Measurements from ENCODE around the gene LRRC71. TPM values are rescaled to one million over a fixed set of nuclear protein-coding genes. Genes with fewer than 3 reads are reported as not detected.

The LRRC71 gene
- total and polyA plus RNA-seq, 2 of the 4 experiments (the other 2 are of a cell fraction) = 0.50 TPM; not detected in 1

GRCh38 chr1:156938813-156939212 is 18.4 kb downstream of the LRRC71 start:
- H3K79me1 ChIP-seq (ENCODE audit: low read depth in 1 of 2, low read length in 2 of 2) = no peaks in the 10 kb centered on the region
- DNase-seq = no peak
- H3K9ac ChIP-seq (ENCODE audit: low read depth, low read length) = no peak overlapping the region
- no peak for ATAC-seq (ENCODE audit: low read depth)
- in situ Hi-C loops (cut with MboI; ENCODE audit: low sequenced_read_pairs) = no loop called here
- H3K9me1 ChIP-seq (ENCODE audit: insufficient read depth, low read length) = peaks cover 9% of the 10 kb centered on the region
- H3K27me3 ChIP-seq (ENCODE audit: control insufficient read depth, insufficient read depth, low read length) = no peaks in the 10 kb centered on the region
- no peak overlapping the region for H2AFZ ChIP-seq (replicated peaks; ENCODE audit: low read length, poor library complexity)
- H2BK120ac ChIP-seq (ENCODE audit: low read depth, low read length) = no peak overlapping the region
- no peak overlapping the region for H2AK9ac ChIP-seq (replicated peaks; ENCODE audit: low read depth, low read length, poor library complexity)
- no peak overlapping the region for H3K4me2 ChIP-seq (ENCODE audit: low read depth, low read length)
- H3K27ac ChIP-seq (ENCODE audit: insufficient read depth, low read length) = no peak overlapping the region
- no TSS peak for BruUV-seq (replicated peaks)
- no peak overlapping the region for H3K4me3 ChIP-seq (ENCODE audit: insufficient read depth, low read depth, low read length)
- H2BK20ac ChIP-seq (ENCODE audit: low read depth, low read length) = no peak overlapping the region
- intact Hi-C loops (cut with micrococcal nuclease) = no loop called here
- no peak overlapping the region for H3K14ac ChIP-seq (replicated peaks; ENCODE audit: low read depth, low read length)
- no peak overlapping the region for H3K56ac ChIP-seq (ENCODE audit: extremely low read depth, insufficient read depth, low read length)
- H4K91ac ChIP-seq (ENCODE audit: insufficient read depth, low read depth, low read length) = no peak overlapping the region
- no peak overlapping the region for H2BK5ac ChIP-seq (ENCODE audit: low read depth, low read length, poor library complexity, severe bottlenecking)
- no peak overlapping the region for H4K8ac ChIP-seq (ENCODE audit: low read depth in 2 of 2, low read length in 2 of 2)
- POLR2A ChIA-PET (ENCODE audit: unreplicated experiment) = no interaction called here
- CTCF ChIA-PET = interaction anchor here (0.9 kb wide), 1 partner anchor 10 kb away, joined by 3 read pairs; no protein-coding TSS in a partner anchor
- no peaks in the 10 kb centered on the region for H3K9me3 ChIP-seq (ENCODE audit: control insufficient read depth, insufficient read depth, low read length)
- no peak overlapping the region for H2BK15ac ChIP-seq (ENCODE audit: low read depth, low read length)
- no peaks in the 10 kb centered on the region for H3K4me1 ChIP-seq (ENCODE audit: control insufficient read depth, insufficient read depth, low read length)
- H3K18ac ChIP-seq (ENCODE audit: low read depth, low read length) = no peak overlapping the region
- no peak overlapping the region for H4K5ac ChIP-seq (ENCODE audit: low read depth, low read length)
- H2AK5ac ChIP-seq (ENCODE audit: low read depth, low read length) = no peak overlapping the region
- no peak overlapping the region for H3K23ac ChIP-seq (ENCODE audit: low read depth, low read length)
- peaks cover 71% of the 10 kb centered on the region for H3K36me3 ChIP-seq (ENCODE audit: control insufficient read depth, insufficient read depth, low read length)
- 96% methylated on average over 3 of the region's 7 CpGs; no CpG with 5 or more reads in 1 of the 2 experiments for WGBS, 2 experiments (ENCODE audit: extremely low coverage in 2 of 2, insufficient read length in 1 of 2)
- no peak overlapping the region for H3K4ac ChIP-seq (ENCODE audit: low read depth, low read length)
- dilution Hi-C loops (cut with HindIII; ENCODE audit: low sequenced_read_pairs, unreplicated experiment) = no loop called here
- H4K20me1 ChIP-seq (ENCODE audit: insufficient read depth, low read length) = no peaks in the 10 kb centered on the region
- TF ChIP-seq USF2 (IDR thresholded peaks at IDR 0.05; ENCODE audit: low read depth, low read length) = no peak
- TF ChIP-seq RFX5 (IDR thresholded peaks at IDR 0.05; ENCODE audit: low read depth, low read length) = no peak
- TF ChIP-seq CHD1 (IDR thresholded peaks at IDR 0.05; ENCODE audit: low read depth, low read length) = no peak
- no peak for TF ChIP-seq CEBPB (IDR thresholded peaks at IDR 0.05; ENCODE audit: low read depth, low read length)
- no peak for TF ChIP-seq MXI1 (IDR thresholded peaks at IDR 0.05; ENCODE audit: borderline replicate concordance, low read depth, low read length)
- TF ChIP-seq MAZ (IDR thresholded peaks at IDR 0.05; ENCODE audit: borderline replicate concordance, low read depth, low read length) = no peak
- TF ChIP-seq POLR2A (IDR thresholded peaks at IDR 0.05; ENCODE audit: low read depth, low read length) = no peak
- TF ChIP-seq RCOR1 (IDR thresholded peaks at IDR 0.05; ENCODE audit: insufficient replicate concordance, low read length) = no peak
- TF ChIP-seq BHLHE40 (IDR thresholded peaks at IDR 0.05; ENCODE audit: low read depth, low read length) = no peak
- no peak for TF ChIP-seq MAFK (IDR thresholded peaks at IDR 0.05; ENCODE audit: low read depth, low read length)
- TF ChIP-seq CTCF (conservative IDR thresholded peaks at IDR 0.05; ENCODE audit: low read depth, low read length) = no peak
- TF ChIP-seq NFE2L2 (IDR thresholded peaks at IDR 0.05; ENCODE audit: low read depth, low read length) = no peak
- no peak for TF ChIP-seq ELK1 (IDR thresholded peaks at IDR 0.05; ENCODE audit: borderline replicate concordance, low read depth, low read length)
- TF ChIP-seq FOS (IDR thresholded peaks at IDR 0.05; ENCODE audit: low read depth, low read length) = no peak
- no peak for TF ChIP-seq RAD21 (IDR thresholded peaks at IDR 0.05; ENCODE audit: low read length)
- no peak for TF ChIP-seq SMC3 (IDR thresholded peaks at IDR 0.05; ENCODE audit: low read depth, low read length)

Measured in IMR-90 (cell line).